ENCODE results near the gene PCNT.

Gene PCNT

GRCh38 chr21:46412521-46413364, 88.8 kb downstream of the PCNT start:
- DNase-seq = no peak

GRCh38 chr21:46413365-46413696, 89.4 kb downstream of the PCNT start:
- no peak for DNase-seq

- no peak for DNase-seq
These were observed 91.0 kb downstream of the PCNT start for GRCh38 chr21:46414965-46415275.

- no peak for DNase-seq
These were observed 92.6 kb downstream of the PCNT start for GRCh38 chr21:46416551-46416950.

- no peak for DNase-seq
These were observed 94.5 kb downstream of the PCNT start for GRCh38 chr21:46418265-46418946.

GRCh38 chr21:46420241-46421190, 96.6 kb downstream of the PCNT start:
- DNase-seq = no peak

GRCh38 chr21:46421191-46421750, 97.3 kb downstream of the PCNT start:
- DNase-seq = no peak

GRCh38 chr21:46421756-46422555, 98.0 kb downstream of the PCNT start:
- no peak for DNase-seq

GRCh38 chr21:46422636-46423241, 98.8 kb downstream of the PCNT start:
- DNase-seq = no peak

GRCh38 chr21:46423546-46424038, 99.6 kb downstream of the PCNT start:
- no peak for DNase-seq

GRCh38 chr21:46424039-46424591, 100.2 kb downstream of the PCNT start:
- no peak for DNase-seq

- no peak for DNase-seq
These were observed 100.7 kb downstream of the PCNT start for GRCh38 chr21:46424621-46425020.

GRCh38 chr21:46425041-46425440, 101.1 kb downstream of the PCNT start:
- no peak for DNase-seq

GRCh38 chr21:46425571-46425970, 101.6 kb downstream of the PCNT start:
- peak; percentile 15 for DNase-seq

- DNase-seq = no peak
These were observed 102.5 kb downstream of the PCNT start for GRCh38 chr21:46426313-46427046.

GRCh38 chr21:46427516-46427915, 103.6 kb downstream of the PCNT start:
- DNase-seq = no peak

- DNase-seq = no peak
These were observed 104.3 kb downstream of the PCNT start for GRCh38 chr21:46428286-46428685.

- DNase-seq = no peak
These were observed 105.2 kb downstream of the PCNT start for GRCh38 chr21:46428987-46429710.

GRCh38 chr21:46429754-46430681, 106.1 kb downstream of the PCNT start:
- DNase-seq = no peak
